ENCODE measurements around the gene IL18BP.
A peak's percentile ranks its signal among the peaks of the same experiment; 100 is the strongest.

IL18BP gene

DNA sequence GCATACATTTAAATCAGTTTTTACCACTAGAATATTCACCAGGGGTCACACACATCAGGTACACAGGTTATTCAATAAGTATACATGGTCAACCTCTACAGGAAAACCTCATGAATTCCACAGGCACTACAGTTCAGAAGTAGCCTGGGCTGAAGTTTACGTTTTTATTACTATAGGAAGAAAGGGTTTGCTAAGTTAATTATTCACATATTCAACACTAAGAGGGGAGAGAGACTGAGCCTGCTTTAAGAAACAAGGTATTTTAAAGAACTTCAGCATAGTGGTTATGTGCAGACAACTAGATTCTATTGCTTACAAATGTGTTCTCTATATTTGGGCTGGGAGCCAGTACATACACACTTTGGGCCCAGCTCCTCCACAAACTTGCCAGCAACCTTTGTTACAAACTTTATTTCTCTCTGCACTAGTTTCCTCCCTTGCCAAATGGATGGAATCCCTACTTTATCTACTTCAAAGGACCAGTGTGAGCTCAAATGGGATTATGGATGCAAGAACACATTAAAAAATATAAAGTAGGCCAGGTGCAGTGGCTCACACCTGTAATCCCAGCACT, 31.9 kb downstream of the IL18BP start:
- Histone ChIP-seq H3K9me2 (replicated peaks; ENCODE audit: insufficient read depth, low read length) (no peaks in the 10 kb centered on the region), H3K79me2 (ENCODE audit: insufficient read depth, low read length) (peaks cover 35% of the 10 kb centered on the region; the same call in 1 of the 2 replicates), H3F3A (ENCODE audit: insufficient read depth) (peaks cover 10% of the 10 kb centered on the region), H3K27ac (ENCODE audit: low read depth, low read length) (no peak overlapping the region), H3K36me3 (ENCODE audit: low read length) (peaks cover 15% of the 10 kb centered on the region; the same call in 1 of the 2 replicates), H2AFZ (ENCODE audit: low read depth, low read length, severe bottlenecking) (no peak overlapping the region), H4K20me1 (ENCODE audit: low read depth, low read length) (0 out of 2 replicates have a peak, but pooled peaks cover 3% of the 10 kb centered on the region), H3K9me3 (ENCODE audit: insufficient read depth, low read length) (no peaks in the 10 kb centered on the region), H3K4me3 (ENCODE audit: insufficient read depth, low read length, poor library complexity, severe bottlenecking) (no peak overlapping the region), H3K27me3 (ENCODE audit: low read length) (no peaks in the 10 kb centered on the region), H3K4me2 (ENCODE audit: low read depth, low read length, poor library complexity, severe bottlenecking) (no peak overlapping the region), H3K9ac (ENCODE audit: low read length) (no peak overlapping the region)
- TF ChIP-seq CTCF (IDR thresholded peaks at IDR 0.05; ENCODE audit: insufficient read depth, low read length, poor library complexity, severe bottlenecking) = no peak
- no peak for TF ChIP-seq EZH2phosphoT487 (conservative IDR thresholded peaks at IDR 0.05; ENCODE audit: low read length)

DNA sequence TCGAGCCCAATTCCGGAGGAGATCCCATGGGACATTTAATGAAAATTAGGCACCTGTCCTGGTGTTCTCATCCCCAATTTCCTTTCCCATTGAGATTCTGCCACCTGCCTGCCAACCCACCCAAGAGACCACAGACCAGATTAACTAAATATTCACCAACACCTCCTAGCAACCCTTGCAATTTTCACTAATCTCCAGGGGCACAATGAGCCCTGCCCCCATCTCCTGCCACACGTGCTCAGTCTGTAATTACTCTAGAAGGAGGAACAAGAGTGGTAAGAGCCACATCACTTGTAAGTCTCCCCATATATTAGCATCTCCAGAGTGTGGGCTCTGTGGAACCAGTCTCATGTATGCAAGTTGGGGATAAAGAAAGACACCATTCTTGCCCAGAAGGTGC, 38.0 kb downstream of the IL18BP start:
- Histone ChIP-seq H3K9me3 (ENCODE audit: insufficient read depth, low read length) (no peaks in the 10 kb centered on the region), H2AFZ (ENCODE audit: low read depth, low read length, severe bottlenecking) (no peak overlapping the region), H3K36me3 (ENCODE audit: low read length) (peaks cover 7% of the 10 kb centered on the region; the same call in 1 of the 2 replicates), H3K4me3 (ENCODE audit: insufficient read depth, low read length, poor library complexity, severe bottlenecking) (no peak overlapping the region), H3K27me3 (ENCODE audit: low read length) (no peaks in the 10 kb centered on the region), H3K79me2 (ENCODE audit: insufficient read depth, low read length) (peaks cover 77% of the 10 kb centered on the region), H3F3A (ENCODE audit: insufficient read depth) (peaks cover 25% of the 10 kb centered on the region), H3K4me2 (ENCODE audit: low read depth, low read length, poor library complexity, severe bottlenecking) (no peak overlapping the region), H3K27ac (ENCODE audit: low read depth, low read length) (no peak overlapping the region), H3K9ac (ENCODE audit: low read length) (no peak overlapping the region), H4K20me1 (ENCODE audit: low read depth, low read length) (peaks cover 7% of the 10 kb centered on the region; the same call in 1 of the 2 replicates), H3K9me2 (replicated peaks; ENCODE audit: insufficient read depth, low read length) (no peaks in the 10 kb centered on the region)
- TF ChIP-seq CTCF (IDR thresholded peaks at IDR 0.05; ENCODE audit: insufficient read depth, low read length, poor library complexity, severe bottlenecking) (no peak), EZH2phosphoT487 (conservative IDR thresholded peaks at IDR 0.05; ENCODE audit: low read length) (no peak)

- Histone ChIP-seq H2AFZ (ENCODE audit: low read depth, low read length, severe bottlenecking) (no peak overlapping the region), H3K9me2 (replicated peaks; ENCODE audit: insufficient read depth, low read length) (no peaks in the 10 kb centered on the region), H3K27ac (ENCODE audit: low read depth, low read length) (peak overlapping the region; percentile 85), H3K27me3 (ENCODE audit: low read length) (no peaks in the 10 kb centered on the region), H3K9ac (ENCODE audit: low read length) (peak overlapping the region; percentile 70), H3K4me2 (ENCODE audit: low read depth, low read length, poor library complexity, severe bottlenecking) (peak overlapping the region; percentile 95), H3K4me3 (ENCODE audit: insufficient read depth, low read length, poor library complexity, severe bottlenecking) (peak overlapping the region; percentile 16), H3K9me3 (ENCODE audit: insufficient read depth, low read length) (no peaks in the 10 kb centered on the region), H4K20me1 (ENCODE audit: low read depth, low read length) (peaks cover 4% of the 10 kb centered on the region; the same call in 1 of the 2 replicates), H3K79me2 (ENCODE audit: insufficient read depth, low read length) (peaks cover 82% of the 10 kb centered on the region), H3F3A (ENCODE audit: insufficient read depth) (peaks cover 29% of the 10 kb centered on the region), H3K36me3 (ENCODE audit: low read length) (0 out of 2 replicates have a peak, but pooled peaks cover 2% of the 10 kb centered on the region)
- TF ChIP-seq CTCF (IDR thresholded peaks at IDR 0.05; ENCODE audit: insufficient read depth, low read length, poor library complexity, severe bottlenecking) (no peak), EZH2phosphoT487 (conservative IDR thresholded peaks at IDR 0.05; ENCODE audit: low read length) (no peak)
Measured at GRCh38 chr11:72037554-72038311, 39.0 kb downstream of the IL18BP start.
